HG03575 (cell line): ENCODE results near the gene ONECUT1.
"Not testable (repeated sequence)": the region's sequence is repeated elsewhere in the genome, so short reads cannot be mapped to it uniquely, and the experiment has no call there.

Experiments
- ATAC-seq: cut with Tn5 transposase; IDR thresholded peaks from one replicate; pipeline ENCODE4 v1.9.1; 2021; ENCODE audit not compliant: unreplicated experiment, insufficient number of reproducible peaks, low FRiP score; ENCODE audit errors: extremely low read depth

ONECUT1 gene

GRCh38 chr15:52790169-52790708 lies at the start of gene ONECUT1:
ONECUT1 (minus strand) TSS chr15:52790336; CDS start chr15:52789884, 452 bp downstream.
- no peak for ATAC-seq

- no peak for ATAC-seq
Observed at GRCh38 chr15:52834379-52834778, 44.2 kb upstream of the ONECUT1 start.

- ATAC-seq = not testable (repeated sequence)
Observed at GRCh38 chr15:52824169-52824942, 34.2 kb upstream of the ONECUT1 start.

GRCh38 chr15:52822475-52822874 lies 32.3 kb upstream of the ONECUT1 start:
- ATAC-seq = no peak

- ATAC-seq = no peak
Observed at GRCh38 chr15:52819253-52819652, 29.1 kb upstream of the ONECUT1 start.

- not testable (repeated sequence) for ATAC-seq
Observed at GRCh38 chr15:52815899-52816298, 25.8 kb upstream of the ONECUT1 start.

GRCh38 chr15:52808996-52809395 lies 18.9 kb upstream of the ONECUT1 start:
- no peak for ATAC-seq

- no peak for ATAC-seq
Observed at GRCh38 chr15:52808441-52808840, 18.3 kb upstream of the ONECUT1 start.

GRCh38 chr15:52806284-52806655 lies 16.1 kb upstream of the ONECUT1 start:
- no peak for ATAC-seq

GRCh38 chr15:52805351-52806283 lies 15.5 kb upstream of the ONECUT1 start:
- no peak for ATAC-seq

- ATAC-seq = no peak
Observed at GRCh38 chr15:52804526-52805081, 14.5 kb upstream of the ONECUT1 start.

- no peak for ATAC-seq
Observed at GRCh38 chr15:52803467-52804306, 13.6 kb upstream of the ONECUT1 start.

- no peak for ATAC-seq
Observed at GRCh38 chr15:52803108-52803466, 13.0 kb upstream of the ONECUT1 start.

GRCh38 chr15:52802110-52802509 lies 12.0 kb upstream of the ONECUT1 start:
- ATAC-seq = no peak

GRCh38 chr15:52801748-52802085 lies 11.6 kb upstream of the ONECUT1 start:
- ATAC-seq = no peak

- ATAC-seq = no peak
Observed at GRCh38 chr15:52800828-52801747, 11.0 kb upstream of the ONECUT1 start.

- ATAC-seq = no peak
Observed at GRCh38 chr15:52799145-52799811, 9.1 kb upstream of the ONECUT1 start.
